HL-60 (cell line): ENCODE data around the gene CCDC69.
"Not testable (repeated sequence)": the region's sequence is repeated elsewhere in the genome, so short reads cannot be mapped to it uniquely, and the experiment has no call there.

Source experiments
- DNase-seq, 2 experiments: peaks; one replicate each; pipeline ENCODE4 v3.0.0-alpha.2; 2010 to 2020; ENCODE audit warnings: low read depth in 1 of 2, low spot score in 1 of 2
- H3K27ac ChIP-seq: fragments of 250-450 bp; sonication (Bioruptor Pico); replicated peaks from 2 replicates; pipeline ENCODE4 v1.5.1; 2020; ENCODE audit warnings: mild to moderate bottlenecking, moderate library complexity
- H3K27me3 ChIP-seq: fragments of 250-450 bp; sonication (Bioruptor Pico); 2 replicates; pipeline ENCODE4 v1.5.1; 2021; ENCODE audit warnings: mild to moderate bottlenecking, moderate library complexity; ENCODE audit not compliant: insufficient read depth, poor library complexity, severe bottlenecking
- H3K4me3 ChIP-seq: replicated peaks from 2 replicates; pipeline ENCODE4 v1.5.1; 2011; ENCODE audit warnings: mild to moderate bottlenecking, control low read depth, low read length; ENCODE audit not compliant: insufficient read depth
- CTCF ChIP-seq: IDR thresholded peaks from one replicate; pipeline ENCODE4 v1.5.1; 2011; ENCODE audit warnings: low read length, control low read depth, inconsistent platforms; ENCODE audit not compliant: insufficient read depth
- GABPA ChIP-seq: IDR thresholded peaks from 2 replicates; pipeline ENCODE4 v1.6.1; 2012; ENCODE audit warnings: low read depth
- POLR2AphosphoS5 ChIP-seq: IDR thresholded peaks from 2 replicates; pipeline ENCODE4 v1.6.1; 2012; ENCODE audit warnings: low read depth
- REST ChIP-seq: IDR thresholded peaks from 2 replicates; pipeline ENCODE4 v1.6.1; 2012; ENCODE audit warnings: low read depth; ENCODE audit not compliant: insufficient replicate concordance
- SPI1 ChIP-seq: IDR thresholded peaks from 2 replicates; pipeline ENCODE4 v1.6.1; 2012; ENCODE audit warnings: low read depth, mild to moderate bottlenecking, borderline replicate concordance

Gene CCDC69

GRCh38 chr5:151199581-151200185, 24.2 kb downstream of the CCDC69 start:
- Histone ChIP-seq H3K27me3 (no peaks in the 10 kb centered on the region), H3K27ac (no peak overlapping the region), H3K4me3 (no peak overlapping the region)
- no peak for DNase-seq
- TF ChIP-seq SPI1 (no peak), REST (no peak), GABPA (no peak), CTCF (no peak), POLR2AphosphoS5 (no peak)

- no peaks in the 10 kb centered on the region for H3K27me3 ChIP-seq
- H3K4me3 ChIP-seq, result no peak overlapping the region
- TF ChIP-seq REST, result no peak
- no peak for TF ChIP-seq CTCF
- no peak for TF ChIP-seq POLR2AphosphoS5
- TF ChIP-seq SPI1, result no peak
- TF ChIP-seq GABPA, result no peak
- no peak for DNase-seq
- no peak overlapping the region for H3K27ac ChIP-seq
Measured at GRCh38 chr5:151198861-151199260, 25.0 kb downstream of the CCDC69 start.

- not testable (repeated sequence) for DNase-seq, H3K27ac ChIP-seq
Measured at GRCh38 chr5:151197291-151197600, 26.6 kb downstream of the CCDC69 start.

GRCh38 chr5:151196556-151197290, 27.2 kb downstream of the CCDC69 start:
- DNase-seq, result no peak
- no peaks in the 10 kb centered on the region for H3K27me3 ChIP-seq
- TF ChIP-seq POLR2AphosphoS5 (no peak), SPI1 (no peak), REST (no peak), CTCF (no peak), GABPA (no peak)
- H3K27ac ChIP-seq, result no peak overlapping the region
- H3K4me3 ChIP-seq, result no peak overlapping the region

More at GRCh38 chr5:151197291-151197600, 26.6 kb downstream of the CCDC69 start:
- not testable (repeated sequence) for H3K4me3 ChIP-seq, H3K27me3 ChIP-seq
